M059J (cell line): ENCODE results near the gene COQ6. TPM values are rescaled to one million over a fixed set of nuclear protein-coding genes. Genes with fewer than 3 reads are reported as not detected.
"Not testable (repeated sequence)": the region's sequence is repeated elsewhere in the genome, so short reads cannot be mapped to it uniquely, and the experiment has no call there.

Experiments used
- DNase-seq: peaks from one replicate; pipeline ENCODE4 v3.0.0-alpha.2; 2012; ENCODE audit warnings: low read depth
- total RNA-seq: library from RNA; depleted of rRNA; stranded (reverse); fragments of >200 nt; shearing (Covaris generic); gene quantifications from 2 replicates; pipeline ENCODE4 v1.2.3, GENCODE V29; 2014; rRNA removed

Gene COQ6
- total RNA-seq, 1 experiment from 2014 or later: 41.8 TPM

DNA sequence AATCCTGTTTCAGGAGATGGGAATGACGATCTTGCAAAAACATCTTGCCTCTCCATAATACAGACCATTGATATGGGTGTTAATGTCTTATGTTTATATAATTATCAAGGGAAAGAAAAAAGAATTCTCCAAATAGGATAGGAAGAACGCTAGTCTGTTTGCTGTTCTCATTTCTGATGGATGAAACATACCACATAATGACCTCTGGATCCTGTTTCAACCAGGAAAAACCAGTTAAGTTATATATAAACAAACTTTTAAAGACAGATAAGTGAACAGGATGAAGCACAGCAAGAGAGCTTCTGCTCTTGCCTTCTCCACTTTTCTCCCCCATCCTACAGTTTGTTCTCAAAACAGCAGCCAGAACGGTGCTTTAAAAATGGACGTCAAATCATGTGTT, 27.8 kb downstream of the COQ6 start:
- DNase-seq: peak; percentile 17

DNA sequence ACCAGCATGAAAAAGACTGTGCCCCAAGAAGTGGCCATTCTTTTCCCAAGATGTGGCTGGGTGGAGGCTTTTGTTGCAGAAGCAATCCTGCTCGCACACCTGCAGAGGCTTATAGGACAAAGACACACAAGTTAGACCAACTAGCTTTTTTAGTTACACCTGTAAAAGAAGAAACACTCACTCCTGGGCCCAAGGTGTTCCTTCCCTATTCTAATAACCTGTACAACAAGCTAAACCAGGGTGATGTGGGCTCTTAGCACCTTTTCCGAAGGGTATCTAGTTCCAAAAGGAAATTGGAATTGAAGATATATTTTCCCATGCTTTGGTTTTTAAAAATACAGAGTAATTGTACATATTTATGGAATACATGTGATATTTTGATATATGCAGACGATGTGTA, 38.0 kb downstream of the COQ6 start:
- DNase-seq: no peak

DNA sequence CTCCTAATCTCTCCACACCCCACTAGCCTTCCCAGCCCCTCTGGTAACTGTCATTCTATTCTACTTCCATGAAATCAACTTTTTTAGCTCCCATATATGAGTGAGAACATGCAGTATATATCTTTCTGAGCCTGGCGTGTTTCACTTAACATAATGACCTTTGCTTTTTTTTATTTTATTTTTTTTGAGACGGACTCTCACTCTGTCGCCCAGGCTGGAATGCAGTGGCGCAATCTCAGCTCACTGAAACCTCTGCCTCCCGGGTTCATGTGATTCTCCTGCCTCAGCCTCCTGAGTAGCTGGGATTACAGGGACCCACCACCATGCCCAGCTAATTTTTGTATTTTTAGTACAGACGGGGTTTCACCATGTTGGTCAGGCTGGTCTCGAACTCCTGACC, 38.6 kb downstream of the COQ6 start:
- not testable (repeated sequence) for DNase-seq

DNA sequence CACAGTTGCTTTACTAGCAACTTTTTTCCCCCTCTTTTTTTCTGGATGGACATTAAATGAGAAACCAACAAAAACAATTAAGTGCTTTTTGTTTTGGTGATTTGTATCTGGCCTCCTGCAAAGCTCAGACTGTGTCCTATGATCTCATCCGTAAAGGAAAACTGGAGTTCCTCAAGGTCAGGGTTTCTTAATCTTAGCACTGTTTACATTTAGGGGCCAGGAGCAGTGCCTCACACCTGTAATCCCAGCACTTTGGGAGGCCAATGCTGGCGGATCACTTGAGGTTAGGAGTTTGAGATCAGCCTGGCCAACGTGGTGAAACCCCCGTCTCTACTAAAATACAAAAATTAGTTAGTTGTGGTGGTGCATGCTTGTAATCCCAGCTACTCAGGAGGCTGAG, 41.0 kb downstream of the COQ6 start:
- no peak for DNase-seq

DNA sequence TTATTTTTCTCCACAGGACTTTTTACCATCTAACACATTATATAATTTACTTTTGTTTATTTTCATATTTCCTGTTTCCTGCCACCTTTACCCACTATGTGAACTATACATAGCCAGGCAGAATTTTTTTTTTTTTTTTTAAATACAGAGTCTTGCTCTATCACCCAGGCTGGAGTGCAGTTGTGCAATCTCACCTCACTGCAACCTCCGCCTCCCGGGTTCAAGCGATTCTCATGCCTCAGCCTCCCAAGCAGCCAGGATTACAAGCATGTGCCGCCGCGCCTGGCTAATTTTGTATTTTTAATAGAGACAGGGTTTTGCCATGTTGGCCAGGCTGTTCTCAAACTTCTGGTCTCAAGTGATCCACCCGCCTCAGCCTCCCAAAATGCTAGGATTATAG, 44.8 kb downstream of the COQ6 start:
- not testable (repeated sequence) for DNase-seq

DNA sequence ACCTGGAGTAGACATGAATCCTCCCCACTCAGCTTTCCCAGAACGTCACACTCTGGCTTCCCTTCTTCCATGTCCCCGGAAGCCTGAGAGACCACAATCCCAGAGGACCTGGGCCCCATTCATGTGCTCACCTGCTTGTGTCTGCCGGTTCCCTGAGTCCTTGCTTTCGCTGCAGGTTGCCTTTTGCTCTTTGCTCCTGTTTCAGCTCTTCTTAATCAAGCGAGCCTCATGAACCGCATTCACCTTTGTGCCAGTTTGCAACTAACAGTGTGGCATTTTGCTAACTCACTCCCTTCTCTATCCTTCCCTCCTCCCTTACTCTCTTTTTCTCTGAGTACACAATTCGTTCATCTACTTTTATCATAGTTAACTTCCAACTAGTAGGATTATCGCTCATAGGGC, 45.9 kb downstream of the COQ6 start:
- DNase-seq: no peak

DNA sequence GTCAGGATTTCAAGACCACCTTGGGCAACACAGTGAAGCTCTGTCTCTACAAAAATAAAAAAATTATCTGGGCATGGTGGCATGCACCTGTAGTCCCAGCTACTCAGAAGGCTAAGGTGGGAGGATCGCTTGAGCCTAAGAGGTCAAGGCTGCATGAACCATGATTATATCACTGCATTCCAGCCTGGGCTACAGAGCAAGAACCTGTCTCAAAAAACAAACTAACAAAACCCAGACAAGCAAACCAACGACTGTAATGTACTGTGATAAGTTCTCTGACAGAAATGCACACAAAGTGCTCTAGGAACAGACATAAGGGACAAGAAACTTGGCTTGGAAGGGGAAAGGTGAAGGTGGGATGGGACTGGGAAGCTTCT, 46.6 kb downstream of the COQ6 start:
- no peak for DNase-seq

DNA sequence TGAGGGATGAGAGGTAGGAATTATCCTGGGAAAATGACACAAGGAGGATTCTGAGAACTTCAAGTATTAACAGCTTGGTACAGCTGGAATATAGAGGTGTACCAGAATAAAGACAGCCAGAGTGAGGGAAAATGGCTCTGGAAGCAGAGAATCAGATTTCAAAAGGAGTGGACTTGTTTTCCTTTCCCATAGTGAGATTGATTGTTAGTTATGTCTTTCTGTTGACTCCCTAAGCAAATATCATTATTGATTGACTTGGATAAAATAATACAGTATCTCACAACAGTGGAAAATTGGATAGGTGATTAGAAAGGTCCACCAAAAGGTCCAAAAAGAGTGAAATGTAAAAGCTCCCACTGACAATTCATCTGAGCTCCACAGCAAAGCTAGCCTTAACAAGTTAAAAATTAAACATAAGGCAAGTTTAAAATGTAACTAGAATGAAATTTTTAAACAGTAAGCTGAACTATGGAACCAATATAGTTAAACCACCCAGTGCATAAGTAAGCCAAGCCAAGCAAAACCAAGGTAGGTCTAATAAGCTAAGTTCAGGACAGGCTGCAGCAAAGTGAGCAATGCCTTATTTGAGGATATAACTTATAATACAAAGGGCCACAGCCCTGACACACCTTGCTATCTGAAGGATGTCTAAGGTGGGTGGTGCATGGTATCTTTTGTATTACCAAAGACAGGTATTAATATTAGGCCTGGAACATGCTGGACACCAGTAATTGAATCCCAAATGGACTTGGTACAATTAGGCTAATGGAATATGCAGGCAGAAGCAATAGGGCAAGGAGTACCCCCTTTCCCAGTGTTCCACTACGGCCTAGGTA, 47.2 kb downstream of the COQ6 start:
- no peak for DNase-seq

DNA sequence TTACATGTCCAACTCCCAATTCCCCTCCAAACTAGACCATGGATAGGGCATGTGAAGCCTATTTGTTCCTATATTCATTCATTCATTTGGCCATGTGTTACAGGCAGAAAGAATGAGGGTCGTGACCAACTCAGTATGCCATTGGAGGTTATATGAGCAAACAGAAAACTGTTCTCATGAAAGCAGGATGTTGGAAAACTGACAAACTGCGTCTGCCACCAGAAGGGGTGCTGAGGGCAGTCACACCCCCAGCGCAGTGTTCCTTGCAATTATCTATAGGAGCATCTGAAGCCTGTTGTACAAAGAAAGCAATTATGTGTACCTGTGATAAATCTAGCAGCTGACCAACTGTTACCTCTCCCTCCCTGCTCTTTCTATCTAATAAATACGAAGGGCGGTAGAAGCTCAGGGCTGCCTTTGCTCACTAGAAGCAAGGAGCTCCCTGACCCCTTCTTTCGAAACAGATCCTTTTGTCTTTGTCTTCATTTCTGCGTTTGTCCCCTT, 47.9 kb downstream of the COQ6 start:
- no peak for DNase-seq

DNA sequence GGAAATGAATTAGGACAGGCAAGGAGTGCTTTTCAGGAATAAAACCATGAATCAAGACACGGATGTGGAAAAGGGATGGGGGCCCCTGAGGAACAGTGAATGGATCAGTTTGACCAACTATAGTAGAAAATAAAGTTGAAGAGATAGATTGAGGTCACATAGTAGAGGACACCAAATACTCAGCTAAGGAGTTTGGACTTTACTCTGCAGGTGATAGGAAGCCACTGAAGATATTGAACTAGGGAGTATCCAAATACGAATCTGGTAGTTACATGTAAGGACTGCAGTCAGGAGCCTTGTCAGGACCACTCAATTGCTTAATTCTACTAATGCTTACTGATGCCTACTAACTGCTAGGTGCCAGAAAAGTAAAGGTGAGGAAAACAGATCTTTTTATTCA, 48.6 kb downstream of the COQ6 start:
- DNase-seq: no peak

DNA sequence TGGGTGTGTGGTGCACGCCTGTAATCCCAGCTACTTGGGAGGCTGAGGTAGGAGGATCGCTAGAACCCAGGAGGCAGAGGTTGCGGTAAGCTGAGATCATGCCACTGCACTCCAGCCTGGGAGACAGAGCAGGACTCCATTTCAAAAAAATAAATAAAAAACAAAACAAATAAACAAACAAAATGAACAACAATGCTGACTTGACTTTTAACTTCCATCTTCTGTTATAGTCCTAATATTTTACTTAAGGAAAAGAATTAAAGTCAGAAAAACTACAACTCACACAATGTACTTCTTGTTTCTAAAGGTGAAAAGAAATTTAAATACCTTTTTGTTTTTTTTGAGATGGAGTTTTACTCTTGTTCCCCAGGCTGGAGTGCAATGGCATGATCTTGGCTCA, 55.6 kb downstream of the COQ6 start:
- not testable (repeated sequence) for DNase-seq

DNA sequence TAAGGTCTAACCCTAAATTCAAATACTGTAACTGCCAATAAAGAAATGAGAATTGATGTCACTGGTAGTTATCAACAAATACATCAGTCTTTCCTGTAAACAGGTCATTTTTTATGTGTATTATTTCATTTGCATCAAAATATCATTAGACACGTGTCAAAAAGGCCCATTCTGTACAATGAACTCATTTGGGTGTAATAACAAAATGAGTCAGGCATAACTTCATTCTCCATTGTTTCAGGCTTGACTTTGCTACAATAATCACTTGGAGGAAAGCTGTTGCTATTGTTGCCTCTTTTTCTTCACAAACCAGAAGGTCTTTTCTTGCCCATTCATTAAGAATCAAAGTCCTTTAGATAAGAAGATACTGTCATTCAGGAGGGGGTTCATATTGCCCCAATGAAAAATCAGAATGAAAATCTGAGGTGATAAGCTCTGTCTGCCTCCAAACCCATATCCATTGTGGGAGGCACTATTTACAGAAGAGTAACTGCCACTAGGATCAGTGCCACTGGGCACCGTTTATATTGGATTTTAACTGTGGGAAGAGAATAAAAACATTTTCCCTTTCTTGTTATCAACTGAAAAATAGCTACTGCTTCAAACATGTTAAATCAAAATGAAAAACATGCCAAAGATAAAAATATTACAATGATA, 58.9 kb downstream of the COQ6 start:
- DNase-seq: no peak

Other genes with a start within 250 kb of the COQ6 start
- 8.6 and 16.8 TPM in 2 replicates for gene PNMA1, start 235.9 kb upstream of the COQ6 start, total RNA-seq
- 3.8 and 5.0 TPM in 2 replicates for gene PTGR2, start 98.5 kb upstream of the COQ6 start, total RNA-seq
- gene ZNF410, start 63.4 kb upstream of the COQ6 start, total RNA-seq: 85.0 and 110 TPM in 2 replicates
- 2.0 and 4.0 TPM in 2 replicates for gene FAM161B, start 208 bp upstream of the COQ6 start, total RNA-seq
- 5.5 and 10.8 TPM in 2 replicates for gene ENTPD5, start 69.0 kb downstream of the COQ6 start, total RNA-seq
- 1.2 and 5.0 TPM in 2 replicates for gene BBOF1, start 69.0 kb downstream of the COQ6 start, total RNA-seq
- gene ALDH6A1, start 134.2 kb downstream of the COQ6 start, total RNA-seq: 8.9 and 18.0 TPM in 2 replicates
- gene LIN52, start 134.7 kb downstream of the COQ6 start, total RNA-seq: 14.7 and 21.0 TPM in 2 replicates